GM19238 (cell line): ENCODE data around the gene NLGN1.

Experiments used
- DNase-seq: peaks from one replicate; pipeline ENCODE4 v3.0.0; 2011; ENCODE audit warnings: low spot score; ENCODE audit not compliant: insufficient read length

The NLGN1 gene

DNA sequence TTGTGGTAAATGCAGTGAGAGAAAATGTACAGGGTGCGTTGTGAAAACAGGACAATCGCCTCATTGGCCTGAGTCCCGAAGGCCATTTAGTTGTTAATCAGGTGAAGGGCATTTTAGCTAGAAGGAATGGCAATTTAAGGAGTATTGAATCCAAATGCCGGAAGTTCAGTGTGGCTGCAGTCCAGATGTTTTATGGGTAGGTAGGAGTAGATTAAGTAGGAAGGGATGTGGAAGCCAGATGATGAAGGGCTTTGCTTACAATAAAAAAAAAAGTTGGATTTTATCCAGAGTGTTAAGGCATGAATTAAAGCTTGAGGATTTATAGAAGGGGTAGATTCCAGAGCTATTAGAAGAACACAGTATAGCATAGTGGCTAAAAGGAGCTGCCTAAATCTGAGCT, 572.7 kb downstream of the NLGN1 start:
- no peak for DNase-seq

DNA sequence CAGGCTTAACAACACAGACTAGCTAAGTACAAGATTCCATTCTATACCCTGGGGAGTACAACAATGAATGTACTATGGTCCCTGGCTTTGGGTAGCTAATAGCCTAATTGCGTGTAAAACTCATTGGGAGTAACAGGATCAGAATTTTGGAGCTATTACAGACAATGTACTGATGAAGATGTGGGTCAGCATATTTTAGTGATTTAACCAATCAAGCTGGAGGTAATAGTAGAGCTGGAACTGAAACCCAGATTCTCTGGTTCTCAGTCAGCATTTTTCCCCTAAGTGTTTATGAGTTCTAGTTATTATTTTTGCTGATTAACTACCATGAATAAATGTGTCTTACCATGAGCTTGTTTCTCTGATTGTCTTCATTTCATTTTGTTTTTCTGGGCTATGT, 578.7 kb downstream of the NLGN1 start:
- no peak for DNase-seq

DNA sequence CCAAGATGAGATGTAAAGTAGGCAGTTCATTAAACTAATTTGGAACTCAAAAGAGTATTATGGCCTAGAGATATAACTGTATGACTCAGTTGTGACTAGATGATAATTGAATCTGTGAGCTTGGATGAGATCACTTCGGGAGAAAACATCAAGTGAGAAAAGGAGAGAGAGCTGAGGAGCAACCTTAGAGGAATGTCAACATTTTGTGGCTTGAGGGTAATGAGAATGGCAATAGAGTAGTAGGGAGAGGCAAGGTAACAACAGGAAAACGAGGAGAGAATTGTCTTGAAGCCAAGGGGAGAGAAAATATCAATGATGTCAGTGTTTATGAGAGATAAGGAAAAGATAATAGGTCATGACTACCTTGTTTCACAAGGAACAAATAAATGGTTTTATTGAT, 580.2 kb downstream of the NLGN1 start:
- no peak for DNase-seq

DNA sequence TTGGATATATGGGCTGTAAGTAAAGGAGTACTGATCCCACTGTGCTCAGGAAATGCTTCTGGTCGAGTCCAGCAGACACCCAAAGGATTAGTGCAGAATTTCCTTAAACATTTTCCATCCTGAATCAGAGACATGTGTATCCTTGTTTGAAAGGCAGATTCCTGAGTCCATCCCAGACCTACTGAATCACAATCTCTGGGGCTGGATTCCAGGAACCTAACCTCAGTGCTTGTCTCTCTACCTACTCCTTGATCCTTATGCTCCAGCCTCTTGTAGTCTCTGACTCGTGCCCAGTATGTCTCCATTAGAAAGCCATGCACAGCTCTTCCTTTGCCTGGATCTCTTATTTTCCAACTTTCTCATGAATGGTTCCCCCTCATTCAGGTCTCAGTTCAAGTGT, 585.8 kb downstream of the NLGN1 start:
- no peak for DNase-seq

DNA sequence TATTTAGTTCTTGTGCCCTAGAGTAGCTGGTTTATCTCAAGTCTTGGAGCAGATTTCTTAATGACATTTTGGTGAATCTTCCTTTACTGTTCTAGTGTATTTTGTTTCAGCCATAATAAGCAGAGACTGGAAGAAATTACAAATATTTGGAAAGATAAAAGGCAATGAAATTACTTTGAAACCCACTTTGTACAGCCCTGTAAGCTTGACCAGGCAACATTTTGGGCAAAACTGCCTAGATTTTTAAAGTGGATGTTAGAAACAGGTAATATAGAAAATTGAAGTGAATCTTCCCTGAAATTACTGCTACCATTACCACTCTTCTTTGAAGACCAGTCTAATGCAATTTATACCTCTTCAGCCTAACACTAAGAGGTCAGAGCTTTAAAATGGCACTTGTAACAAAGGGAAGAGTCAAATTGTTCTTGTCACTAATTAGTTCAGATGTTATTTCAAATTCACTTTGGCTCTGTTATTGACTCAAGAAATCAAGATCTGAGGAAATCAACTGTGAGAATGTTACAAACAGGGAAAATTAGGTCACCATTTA, 589.4 kb downstream of the NLGN1 start:
- DNase-seq, result no peak

DNA sequence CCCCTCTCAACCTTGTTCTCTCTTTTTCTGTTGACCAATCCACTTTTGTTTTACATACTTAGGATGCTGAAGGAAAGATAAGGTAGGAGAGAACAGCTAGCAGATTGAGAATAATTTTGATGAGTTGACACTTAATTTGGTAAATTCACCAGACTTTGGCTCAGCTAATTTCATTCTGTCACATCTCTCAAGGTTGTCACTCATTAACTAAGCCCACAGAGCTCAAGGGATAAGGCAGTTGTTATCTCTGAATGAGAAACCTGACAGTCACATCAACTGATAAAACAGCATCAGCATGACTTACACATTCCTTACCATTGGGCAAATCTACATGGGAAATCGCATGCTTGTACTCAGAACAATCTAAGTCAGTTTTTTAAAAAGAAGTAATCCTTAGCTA, 591.4 kb downstream of the NLGN1 start:
- DNase-seq, result no peak

DNA sequence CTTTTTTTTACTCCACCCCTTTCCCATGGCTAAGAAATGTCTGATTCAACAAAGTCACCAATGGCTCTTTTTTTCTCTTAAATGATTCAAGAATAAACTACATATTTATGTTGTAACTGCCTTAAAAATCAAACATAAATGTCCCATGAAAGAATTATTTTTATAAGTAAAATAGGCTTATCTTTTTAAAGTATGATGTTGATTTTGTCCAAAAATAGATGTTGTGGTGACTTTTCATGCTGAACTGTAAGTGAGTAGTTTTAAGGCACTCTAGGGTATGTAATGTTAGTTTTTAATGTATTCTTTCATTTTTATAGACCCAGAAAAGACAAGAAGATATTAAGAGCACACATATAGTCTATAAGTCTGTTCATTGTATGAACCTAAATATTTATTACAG, 594.9 kb downstream of the NLGN1 start:
- no peak for DNase-seq

DNA sequence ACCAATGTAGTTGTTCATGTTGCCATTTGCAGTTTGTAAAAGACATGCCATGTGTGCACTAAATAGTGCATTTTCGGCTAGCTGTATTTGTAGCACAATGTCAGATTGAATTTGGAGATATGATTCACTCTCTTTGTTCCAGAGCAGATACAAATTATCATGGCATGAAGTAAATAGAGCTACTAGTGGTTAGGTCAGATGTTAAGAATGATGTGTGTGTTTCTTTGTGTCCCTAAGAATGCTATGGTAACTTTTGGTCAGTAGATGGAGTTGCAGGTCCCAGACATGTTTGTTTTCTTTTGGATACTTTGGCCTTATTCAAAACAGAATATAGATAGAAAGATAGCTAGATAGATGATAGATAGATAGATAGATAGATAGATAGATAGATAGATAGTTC, 595.8 kb downstream of the NLGN1 start:
- DNase-seq, result no peak

DNA sequence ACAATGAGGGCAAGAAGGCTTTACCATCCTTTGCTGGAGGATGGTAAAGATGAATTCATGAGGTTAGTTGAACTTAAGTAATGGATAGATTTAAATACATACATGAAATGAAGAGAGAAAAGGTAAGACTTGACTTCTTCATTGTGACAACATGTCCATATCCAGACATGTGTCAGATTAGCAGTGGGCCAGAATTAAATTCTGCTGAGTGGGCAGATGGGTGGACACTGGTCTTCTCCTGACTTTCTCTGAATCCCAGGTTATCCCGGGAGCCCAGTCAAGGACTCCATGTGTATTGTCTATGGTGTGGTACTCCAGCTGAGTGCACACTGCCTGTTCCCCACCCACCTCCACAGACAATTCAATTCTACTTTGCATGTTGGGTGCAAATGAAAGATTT, 603.1 kb downstream of the NLGN1 start:
- no peak for DNase-seq

DNA sequence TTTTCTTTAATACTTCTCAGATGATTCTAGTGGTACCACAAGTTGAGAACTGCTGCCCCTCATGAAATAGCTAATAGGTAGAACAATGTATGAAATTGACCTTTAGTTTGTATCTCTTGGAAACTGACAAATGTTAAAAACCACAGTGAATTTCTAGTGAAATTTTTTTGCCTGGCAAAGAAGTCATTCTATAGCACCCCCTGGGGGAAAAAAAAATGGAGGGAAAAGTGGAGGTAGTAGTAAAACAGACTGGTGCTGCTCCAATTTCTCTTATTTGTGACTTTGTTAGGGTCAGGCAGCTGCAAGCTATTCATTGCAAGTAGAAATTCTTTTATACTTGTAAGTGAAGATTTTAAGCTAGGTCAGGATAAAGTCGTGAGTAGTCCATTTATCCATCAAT, 605.0 kb downstream of the NLGN1 start:
- DNase-seq, result no peak

DNA sequence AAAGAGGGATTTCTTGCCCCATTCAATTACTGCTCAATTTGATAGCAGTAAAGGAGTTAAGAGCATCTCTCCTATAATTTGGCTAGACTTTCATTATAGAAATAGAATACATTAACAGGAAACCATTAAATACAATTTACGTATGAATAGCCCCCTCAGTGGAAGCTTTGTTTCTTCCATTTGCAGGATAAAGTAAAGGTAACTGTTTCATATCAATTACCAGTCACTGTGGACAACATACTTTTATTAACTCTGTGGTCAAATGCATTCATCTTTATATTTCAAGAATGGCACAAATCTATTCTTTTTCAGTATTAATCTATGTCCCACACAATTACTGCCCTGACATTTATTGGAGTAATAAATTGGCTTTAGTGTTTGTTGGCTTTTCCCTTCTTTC, 613.4 kb downstream of the NLGN1 start:
- no peak for DNase-seq

DNA sequence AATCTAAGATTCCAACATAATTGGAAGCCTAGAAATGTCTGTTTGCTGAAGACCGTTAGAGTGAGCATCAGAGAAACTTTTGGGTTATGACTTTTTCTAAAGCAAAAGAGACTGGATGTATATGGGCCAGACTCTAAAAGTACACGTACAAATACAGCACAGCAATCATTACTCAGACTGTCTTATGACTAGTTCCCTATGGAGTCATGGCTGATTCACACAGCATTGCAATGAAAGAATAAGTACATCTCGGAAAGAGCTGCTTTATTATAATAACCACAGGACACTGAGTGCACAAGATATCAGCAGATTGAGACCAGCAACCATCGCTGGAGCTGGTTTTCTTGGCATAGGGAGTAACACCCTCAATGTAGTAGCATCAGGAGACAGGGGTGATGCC, 618.6 kb downstream of the NLGN1 start:
- DNase-seq, result no peak

DNA sequence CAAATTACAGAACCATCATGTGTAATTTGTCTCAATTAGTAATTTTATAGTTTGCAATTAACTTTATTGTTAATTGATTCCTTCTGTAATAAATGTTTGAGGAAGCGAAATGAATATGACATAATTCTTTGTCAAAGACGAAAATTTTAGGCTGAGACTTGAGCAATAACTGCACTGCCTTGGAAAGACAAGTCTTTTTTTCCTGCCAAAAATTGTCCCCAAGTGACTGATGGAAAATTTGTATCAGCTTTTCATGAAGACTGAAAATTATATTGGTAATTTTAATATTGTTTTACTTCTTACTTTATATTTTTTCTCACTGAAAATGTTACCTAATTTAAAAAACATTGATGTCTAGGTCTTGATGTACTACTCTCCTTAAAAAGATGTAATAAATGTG, 622.6 kb downstream of the NLGN1 start:
- no peak for DNase-seq

DNA sequence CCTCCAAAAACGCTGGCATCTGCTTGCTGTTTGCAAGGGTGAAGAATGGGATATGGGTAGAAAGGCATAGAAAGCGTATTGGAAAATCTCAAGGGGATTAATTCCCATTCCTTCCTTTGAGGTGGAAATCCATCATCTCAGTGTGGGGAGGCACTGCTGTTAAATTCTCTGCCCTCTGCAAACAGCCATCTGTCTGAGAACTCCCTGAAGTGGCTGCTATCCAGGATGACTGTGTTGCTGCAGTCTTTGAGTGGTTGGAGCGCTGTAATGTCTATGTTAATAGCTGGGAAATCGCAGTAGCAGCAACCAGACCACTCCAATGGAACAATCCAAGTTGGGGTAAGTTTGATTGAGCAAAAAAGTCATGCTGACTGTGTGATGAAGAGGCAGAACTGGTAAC, 625.9 kb downstream of the NLGN1 start:
- DNase-seq, result no peak

DNA sequence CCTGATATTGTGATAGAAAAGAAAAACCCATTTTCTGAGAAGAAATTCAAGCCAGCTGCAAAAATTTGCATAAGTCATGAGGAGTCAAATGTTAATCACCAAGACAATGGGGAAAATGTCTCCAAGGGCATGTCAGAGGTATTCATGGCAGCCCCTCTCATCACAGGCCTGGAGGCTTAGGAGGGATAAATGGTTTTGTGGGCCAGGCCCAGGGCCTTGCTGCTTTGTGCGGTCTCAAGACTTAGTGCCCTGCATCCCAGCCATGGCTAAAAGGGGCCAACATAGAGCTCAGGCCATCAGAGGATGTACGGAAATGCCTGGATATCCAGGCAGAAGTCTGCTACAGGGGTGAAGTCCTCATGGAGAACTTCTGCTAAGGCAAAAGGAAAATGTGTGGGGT, 631.1 kb downstream of the NLGN1 start:
- DNase-seq, result no peak

DNA sequence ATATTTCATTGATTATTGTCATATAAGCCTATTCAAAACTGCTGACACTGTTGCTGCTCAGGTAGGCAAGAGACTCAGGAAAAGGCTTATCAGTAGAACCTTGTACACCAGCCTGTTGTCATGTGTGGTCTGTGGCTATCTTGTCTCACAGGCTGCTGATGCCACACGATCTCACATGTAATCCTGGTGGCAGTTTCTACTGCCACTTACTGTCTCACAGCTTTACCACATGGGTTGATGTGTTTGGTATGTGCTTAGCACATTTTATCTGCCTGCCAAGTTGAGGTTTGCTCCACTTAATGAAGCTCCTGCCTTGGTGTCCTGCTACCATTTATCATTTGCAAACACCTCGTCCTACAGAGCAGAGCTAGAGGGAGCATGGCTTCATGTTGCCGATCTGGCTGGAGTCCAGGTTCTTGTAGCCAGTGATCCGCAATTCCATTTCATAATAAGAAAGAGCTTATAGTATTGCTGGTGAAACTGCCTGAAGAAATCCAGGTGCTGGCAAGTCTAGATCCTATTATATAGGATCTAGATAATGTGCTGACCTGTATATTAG, 637.9 kb downstream of the NLGN1 start:
- no peak for DNase-seq

DNA sequence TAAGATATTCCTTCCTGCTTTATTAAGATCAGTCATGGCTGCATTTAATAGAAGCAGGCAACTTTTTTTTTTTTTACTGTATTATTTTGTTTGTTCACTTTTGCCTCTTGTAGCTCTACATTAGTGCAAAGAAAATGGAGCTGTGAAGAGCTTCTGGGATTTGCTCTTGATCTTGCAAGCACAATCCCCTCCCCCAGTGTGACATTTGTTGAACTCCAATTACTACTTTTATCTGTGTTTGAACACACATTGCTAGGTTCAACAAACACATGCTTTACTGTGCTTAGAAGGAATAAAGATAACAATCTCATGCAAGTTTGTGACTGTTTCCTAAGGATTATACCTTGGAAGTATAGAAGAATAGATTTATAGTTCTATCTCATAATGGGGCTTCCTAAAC, 648.8 kb downstream of the NLGN1 start:
- DNase-seq, result no peak

DNA sequence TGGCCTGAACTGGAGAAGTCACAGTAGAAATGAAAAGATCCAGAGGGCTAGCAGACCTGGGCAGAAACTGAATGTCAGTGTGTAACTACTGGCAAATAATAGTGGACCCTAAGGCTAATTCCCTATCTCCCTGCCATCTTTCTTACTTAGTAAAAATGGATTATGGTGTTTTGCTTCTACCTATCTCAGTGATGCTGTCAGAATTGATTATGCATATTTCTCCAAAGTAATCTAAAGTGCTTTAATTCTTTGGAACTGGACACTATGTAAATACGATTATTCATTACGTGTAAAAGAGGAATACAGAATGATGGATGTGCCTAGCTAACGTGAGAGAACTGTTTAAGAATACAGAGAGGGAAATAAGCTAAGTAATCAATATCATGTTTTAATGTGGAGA, 651.9 kb downstream of the NLGN1 start:
- no peak for DNase-seq

DNA sequence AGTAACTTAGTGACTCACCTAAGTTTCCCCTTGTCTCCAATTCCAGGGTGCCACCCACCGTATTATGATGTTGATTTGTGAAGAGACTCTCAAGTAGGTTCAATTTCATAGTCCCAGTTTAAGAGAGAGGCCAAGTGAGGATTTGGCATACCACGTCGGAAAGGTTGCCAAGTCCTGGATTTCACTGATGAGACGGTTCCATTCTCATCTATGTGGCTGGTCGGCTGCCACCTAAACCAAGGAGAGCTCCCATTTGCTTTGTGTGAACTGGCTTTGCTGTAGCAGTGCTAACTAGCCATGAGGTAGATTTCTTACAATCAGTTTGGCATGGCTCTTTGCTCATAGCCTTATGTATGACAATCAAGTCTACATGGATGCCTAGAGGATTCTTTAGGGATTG, 653.6 kb downstream of the NLGN1 start:
- no peak for DNase-seq

DNA sequence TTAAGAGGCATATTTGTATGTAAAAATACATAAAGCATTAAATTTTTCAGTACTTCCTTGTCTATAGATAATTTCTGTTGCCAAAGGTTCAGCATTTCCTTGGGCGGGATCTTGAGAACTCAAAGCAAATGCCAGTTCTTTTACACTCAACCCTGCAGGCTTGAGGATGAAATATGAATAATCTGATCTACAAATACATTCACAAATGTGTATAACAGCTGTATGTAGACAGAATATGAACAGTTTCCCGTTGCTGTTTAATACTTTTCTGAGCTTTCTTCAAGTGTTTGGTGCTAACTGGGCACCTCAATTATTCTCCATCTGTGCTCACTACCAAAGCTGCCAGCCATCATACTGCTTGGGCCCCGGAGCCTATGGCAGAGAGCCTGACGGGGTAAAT, 661.3 kb downstream of the NLGN1 start:
- DNase-seq, result no peak

DNA sequence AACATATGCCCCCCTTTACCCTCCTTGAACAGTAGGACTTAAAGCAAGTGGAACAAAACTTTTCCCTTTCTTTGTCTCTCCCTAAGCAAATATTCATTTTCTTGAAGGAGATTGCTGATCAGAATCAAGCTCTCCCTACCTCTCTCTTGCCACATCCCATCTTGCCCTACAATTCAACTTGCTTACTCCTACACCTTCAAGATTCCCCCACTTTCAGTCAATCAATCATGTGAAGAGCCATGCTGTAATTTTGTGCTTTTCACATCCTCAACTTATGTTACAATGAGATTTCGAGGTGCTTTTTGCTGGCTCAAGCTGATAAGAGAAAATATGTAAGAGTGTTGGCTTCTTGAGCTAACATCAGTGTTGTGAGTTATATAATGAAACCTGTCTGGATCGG, 662.9 kb downstream of the NLGN1 start:
- no peak for DNase-seq

DNA sequence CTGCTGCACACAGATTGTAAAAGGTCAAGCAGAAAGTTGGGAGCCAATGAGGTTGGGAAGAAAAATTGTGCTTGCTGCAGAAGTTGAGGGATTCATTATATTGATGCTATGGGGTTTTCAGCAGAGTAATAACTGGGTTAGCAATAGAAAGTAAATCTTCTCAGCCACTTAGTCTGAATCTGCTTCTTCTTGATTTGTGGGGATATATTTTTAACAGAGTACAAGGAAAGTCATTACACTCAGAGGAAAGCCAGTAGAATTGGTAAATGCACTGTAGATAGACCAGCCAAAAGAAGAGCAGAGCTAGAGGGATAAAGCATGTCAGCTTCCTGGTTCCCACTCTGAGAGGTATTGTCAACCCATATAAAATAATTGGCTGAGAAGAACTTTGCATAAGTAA, 663.6 kb downstream of the NLGN1 start:
- DNase-seq, result no peak

DNA sequence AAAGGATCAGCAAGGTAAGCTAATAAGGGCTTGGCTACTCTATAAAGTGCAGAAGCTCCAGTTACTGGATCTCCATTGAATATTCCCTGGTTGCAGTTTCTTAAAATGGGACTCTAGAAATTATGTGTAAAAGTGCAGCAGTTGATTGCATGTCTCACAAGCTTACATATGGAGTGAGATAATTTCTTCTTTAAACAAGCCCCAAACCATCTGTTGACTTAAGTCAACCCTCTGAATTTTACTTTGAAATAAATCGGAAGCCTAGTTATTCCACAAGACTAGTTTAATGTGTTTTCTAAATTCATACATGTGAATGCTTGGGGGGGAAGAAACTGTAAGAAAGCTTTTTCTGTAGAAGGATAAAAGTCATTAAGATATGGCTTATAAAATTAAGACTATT, 664.2 kb downstream of the NLGN1 start:
- no peak for DNase-seq

DNA sequence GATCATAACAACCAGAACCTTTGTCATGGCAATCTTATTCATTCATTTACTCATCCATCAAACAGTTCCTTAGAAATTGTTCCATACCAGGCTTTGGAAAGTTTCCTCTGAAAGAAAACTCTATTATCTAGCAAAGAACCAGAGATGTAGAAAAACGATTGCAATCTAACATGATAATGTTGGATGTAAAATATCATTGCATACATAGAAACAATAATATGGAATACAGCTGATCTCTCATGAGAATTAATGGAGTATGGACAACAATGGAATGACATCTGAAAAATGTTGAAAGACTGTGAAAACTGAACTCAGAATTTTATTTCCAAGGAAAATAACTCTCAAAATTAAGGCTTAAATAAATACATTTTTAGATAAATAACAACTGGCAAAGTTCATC, 665.4 kb downstream of the NLGN1 start:
- DNase-seq, result no peak
